ENCODE results near the gene NDUFS2. TPM values are rescaled to one million over a fixed set of nuclear protein-coding genes. Genes with fewer than 3 reads are reported as not detected.
A peak's percentile ranks its signal among the peaks of the same experiment; 100 is the strongest.

Gene NDUFS2
- total and polyA plus RNA-seq, 5 donors from 2014 or later: 67.5 to 128 (median 110) TPM

DNA sequence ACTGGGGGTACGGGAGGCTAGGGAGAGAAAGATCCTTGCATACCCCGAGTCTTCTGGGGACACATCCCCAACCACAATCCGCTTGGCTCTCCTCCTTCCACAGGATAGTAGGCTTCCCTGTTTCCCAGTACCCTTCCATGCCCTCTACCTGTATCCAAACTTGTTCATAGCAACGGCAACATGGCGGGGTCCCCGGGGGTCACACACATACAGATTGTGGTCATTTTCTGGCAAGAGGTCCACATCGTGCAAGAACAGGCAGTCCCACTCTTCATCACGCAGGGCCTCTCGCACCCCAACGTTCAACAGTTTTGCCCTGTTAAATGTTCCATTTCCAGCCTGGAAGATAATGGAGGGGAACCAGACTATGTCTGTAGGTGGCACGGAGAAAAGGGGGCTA, 28.5 kb upstream of the NDUFS2 start:
- Histone ChIP-seq H3K36me3 (ENCODE audit: control insufficient read depth, insufficient read depth, low read length) (peaks cover 56% of the 10 kb centered on the region), H3K27ac (ENCODE audit: insufficient read depth, low read length, poor library complexity, severe bottlenecking) (no peak overlapping the region), H3K27me3 (ENCODE audit: control insufficient read depth, insufficient read depth, low read length) (no peaks in the 10 kb centered on the region), H3K4me1 (ENCODE audit: control insufficient read depth, insufficient read depth, low read length, poor library complexity, severe bottlenecking) (peaks cover 37% of the 10 kb centered on the region), H3K4me3 (ENCODE audit: low read depth, low read length) (no peak overlapping the region), H3K9me3 (ENCODE audit: control insufficient read depth in 2 of 2, low read length in 2 of 2) (no peaks in the 10 kb centered on the region)
- H3K27me3 Mint-ChIP-seq: peaks cover 6% of the 10 kb centered on the region
- no peak for ATAC-seq (ENCODE audit: low read depth in 2 of 2)
- H3K9me3 Mint-ChIP-seq: peaks cover 0 to 3% (median 0%) of the 10 kb centered on the region in 7 donors
- no peak for DNase-seq
- H3K27ac Mint-ChIP-seq: peak overlapping the region in 1 of 3 donors; percentile 43
- H3K4me1 Mint-ChIP-seq: peaks cover 0 to 71% (median 45%) of the 10 kb centered on the region in 4 donors
- peak overlapping the region in 3 of 4 donors; percentile 42 to 97 (median 81) for H3K4me3 Mint-ChIP-seq
- peaks cover 49% of the 10 kb centered on the region for H3K36me3 Mint-ChIP-seq

DNA sequence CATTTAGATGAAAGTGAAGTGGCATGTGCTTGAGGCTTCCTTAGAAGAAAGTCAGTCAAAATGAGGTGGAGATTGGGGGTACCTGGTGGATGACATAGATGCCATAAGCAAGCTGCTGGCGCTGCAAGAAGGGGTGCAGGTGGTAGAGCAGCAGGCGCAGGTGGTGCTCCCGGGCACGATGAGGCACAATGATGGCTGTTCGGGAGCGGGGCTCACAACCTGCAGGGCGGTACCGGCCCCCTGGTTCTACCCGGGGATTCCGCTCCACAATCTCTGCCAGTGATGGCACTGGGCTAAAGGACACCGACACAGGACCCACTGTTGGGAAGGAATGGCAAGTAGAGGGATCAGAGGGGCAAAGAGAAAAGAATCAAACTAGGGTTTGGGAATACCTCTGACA, 27.3 kb upstream of the NDUFS2 start:
- Histone ChIP-seq H3K36me3 (ENCODE audit: control insufficient read depth, insufficient read depth, low read length) (peaks cover 56% of the 10 kb centered on the region), H3K4me3 (ENCODE audit: low read depth, low read length) (peak overlapping the region; percentile 90), H3K27ac (ENCODE audit: insufficient read depth, low read length, poor library complexity, severe bottlenecking) (no peak overlapping the region), H3K4me1 (ENCODE audit: control insufficient read depth, insufficient read depth, low read length, poor library complexity, severe bottlenecking) (peaks cover 43% of the 10 kb centered on the region), H3K9me3 (ENCODE audit: control insufficient read depth in 2 of 2, low read length in 2 of 2) (no peaks in the 10 kb centered on the region), H3K27me3 (ENCODE audit: control insufficient read depth, insufficient read depth, low read length) (no peaks in the 10 kb centered on the region)
- Mint-ChIP-seq H3K4me3 (peak overlapping the region; percentile 65 to 99 (median 84)), H3K4me1 (peaks cover 0 to 71% (median 45%) of the 10 kb centered on the region in 4 donors), H3K9me3 (peaks cover 0 to 3% (median 0%) of the 10 kb centered on the region in 7 donors), H3K27ac (peak overlapping the region in 2 of 3 donors; percentile 54 to 100), H3K27me3 (peaks cover 6% of the 10 kb centered on the region), H3K36me3 (peaks cover 45% of the 10 kb centered on the region)
- no peak for ATAC-seq (ENCODE audit: low read depth in 2 of 2)
- DNase-seq: no peak

DNA sequence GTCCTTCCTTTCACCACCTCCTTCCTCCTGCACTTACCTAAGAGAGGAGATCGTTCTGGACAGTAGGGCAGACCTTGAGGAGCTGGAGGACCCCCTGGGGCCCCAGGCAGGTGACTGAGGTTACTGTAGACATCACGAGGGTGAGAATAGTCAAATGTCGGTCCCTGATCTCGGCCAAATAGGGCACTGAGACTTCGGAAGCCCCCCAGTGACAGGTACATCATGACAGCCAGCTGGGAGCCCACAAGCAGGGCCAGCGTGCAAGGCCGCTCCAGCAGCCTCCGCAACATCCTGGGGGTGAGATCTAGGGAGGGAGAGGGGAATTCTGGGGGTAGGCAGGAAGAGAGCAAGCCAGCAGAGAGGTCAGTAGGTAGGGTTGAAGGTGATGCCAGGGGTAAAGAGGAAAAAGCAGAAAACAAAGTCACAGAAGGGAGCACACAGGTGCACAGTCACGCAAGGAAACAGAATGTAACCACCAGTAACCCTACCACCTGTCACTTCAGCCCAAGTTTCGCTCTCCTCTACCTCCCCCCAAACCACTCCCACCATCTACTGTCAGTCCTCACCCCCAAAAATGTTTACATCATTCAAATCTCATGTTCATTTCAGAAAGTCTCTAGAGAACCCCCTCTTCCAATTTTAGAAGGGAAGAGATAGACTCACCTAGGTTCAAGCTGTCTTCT, 26.3 kb upstream of the NDUFS2 start:
- ATAC-seq (ENCODE audit: low read depth in 2 of 2): no peak
- H3K4me3 ChIP-seq (ENCODE audit: low read depth, low read length): peak overlapping the region; percentile 90
- H3K36me3 Mint-ChIP-seq: peaks cover 40% of the 10 kb centered on the region

DNA sequence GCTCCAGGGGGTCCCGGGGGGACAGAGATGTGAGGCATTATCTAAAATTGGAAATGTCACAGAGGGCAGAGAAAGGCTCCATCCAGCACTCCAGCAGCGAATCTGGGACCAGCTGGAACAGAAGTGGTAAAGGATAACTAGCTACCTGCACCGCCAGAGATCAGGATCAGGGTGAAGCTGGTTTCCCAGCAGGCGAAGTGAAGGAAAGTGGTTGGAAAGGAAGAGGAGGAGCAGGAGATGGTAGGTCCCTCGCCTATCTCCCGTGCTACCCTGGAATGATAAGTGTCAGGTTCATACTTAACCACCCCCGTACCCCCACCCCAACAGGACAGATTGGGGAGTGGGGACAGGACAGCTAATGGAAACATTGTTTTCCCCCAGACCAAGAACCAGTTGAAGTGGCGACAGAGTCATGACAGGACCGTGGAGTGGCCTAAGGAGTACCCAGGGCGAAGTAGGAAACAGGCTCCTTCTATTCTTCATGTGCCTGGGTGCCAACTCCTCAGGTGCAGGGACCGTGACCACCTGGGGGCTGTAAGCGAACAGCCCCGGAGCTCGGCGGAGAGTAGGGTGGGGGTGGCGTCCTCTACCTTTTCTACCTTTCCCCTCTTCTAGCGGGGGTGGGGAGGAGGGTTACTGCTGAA, 25.6 kb upstream of the NDUFS2 start:
- no peaks in the 10 kb centered on the region for H3K27me3 ChIP-seq (ENCODE audit: control insufficient read depth, insufficient read depth, low read length)
- peak overlapping the region; percentile 78 to 100 (median 99) for H3K27ac Mint-ChIP-seq
- H3K27ac ChIP-seq (ENCODE audit: insufficient read depth, low read length, poor library complexity, severe bottlenecking): peak overlapping the region; percentile 82
- H3K36me3 Mint-ChIP-seq: peaks cover 33% of the 10 kb centered on the region
- H3K27me3 Mint-ChIP-seq: peaks cover 6% of the 10 kb centered on the region
- peak overlapping the region; percentile 90 for H3K4me3 ChIP-seq (ENCODE audit: low read depth, low read length)
- H3K4me3 Mint-ChIP-seq: peak overlapping the region; percentile 97 to 100 (median 99)
- peaks cover 0 to 3% (median 0%) of the 10 kb centered on the region in 7 donors for H3K9me3 Mint-ChIP-seq
- peaks cover 0 to 79% (median 54%) of the 10 kb centered on the region in 4 donors for H3K4me1 Mint-ChIP-seq
- H3K4me1 ChIP-seq (ENCODE audit: control insufficient read depth, insufficient read depth, low read length, poor library complexity, severe bottlenecking): peaks cover 60% of the 10 kb centered on the region
- no peak for ATAC-seq (ENCODE audit: low read depth in 2 of 2)
- DNase-seq: no peak
- H3K9me3 ChIP-seq (ENCODE audit: control insufficient read depth in 2 of 2, low read length in 2 of 2): no peaks in the 10 kb centered on the region
- H3K36me3 ChIP-seq (ENCODE audit: control insufficient read depth, insufficient read depth, low read length): peaks cover 42% of the 10 kb centered on the region

More for the DNA sequence above, 26.3 kb upstream of the NDUFS2 start:
- Mint-ChIP-seq H3K4me1 (peaks cover 0 to 80% (median 54%) of the 10 kb centered on the region in 4 donors), H3K9me3 (peaks cover 0 to 3% (median 0%) of the 10 kb centered on the region in 7 donors), H3K4me3 (peak overlapping the region; percentile 97 to 100 (median 99)), H3K27ac (peak overlapping the region; percentile 78 to 100 (median 99)), H3K27me3 (peaks cover 6% of the 10 kb centered on the region)
- H3K36me3 ChIP-seq (ENCODE audit: control insufficient read depth, insufficient read depth, low read length): peaks cover 49% of the 10 kb centered on the region
- H3K9me3 ChIP-seq (ENCODE audit: control insufficient read depth in 2 of 2, low read length in 2 of 2): no peaks in the 10 kb centered on the region
- peak overlapping the region; percentile 82 for H3K27ac ChIP-seq (ENCODE audit: insufficient read depth, low read length, poor library complexity, severe bottlenecking)
- peaks cover 53% of the 10 kb centered on the region for H3K4me1 ChIP-seq (ENCODE audit: control insufficient read depth, insufficient read depth, low read length, poor library complexity, severe bottlenecking)
- DNase-seq: peak in 1 of 3 donors; percentile 41
- no peaks in the 10 kb centered on the region for H3K27me3 ChIP-seq (ENCODE audit: control insufficient read depth, insufficient read depth, low read length)

DNA sequence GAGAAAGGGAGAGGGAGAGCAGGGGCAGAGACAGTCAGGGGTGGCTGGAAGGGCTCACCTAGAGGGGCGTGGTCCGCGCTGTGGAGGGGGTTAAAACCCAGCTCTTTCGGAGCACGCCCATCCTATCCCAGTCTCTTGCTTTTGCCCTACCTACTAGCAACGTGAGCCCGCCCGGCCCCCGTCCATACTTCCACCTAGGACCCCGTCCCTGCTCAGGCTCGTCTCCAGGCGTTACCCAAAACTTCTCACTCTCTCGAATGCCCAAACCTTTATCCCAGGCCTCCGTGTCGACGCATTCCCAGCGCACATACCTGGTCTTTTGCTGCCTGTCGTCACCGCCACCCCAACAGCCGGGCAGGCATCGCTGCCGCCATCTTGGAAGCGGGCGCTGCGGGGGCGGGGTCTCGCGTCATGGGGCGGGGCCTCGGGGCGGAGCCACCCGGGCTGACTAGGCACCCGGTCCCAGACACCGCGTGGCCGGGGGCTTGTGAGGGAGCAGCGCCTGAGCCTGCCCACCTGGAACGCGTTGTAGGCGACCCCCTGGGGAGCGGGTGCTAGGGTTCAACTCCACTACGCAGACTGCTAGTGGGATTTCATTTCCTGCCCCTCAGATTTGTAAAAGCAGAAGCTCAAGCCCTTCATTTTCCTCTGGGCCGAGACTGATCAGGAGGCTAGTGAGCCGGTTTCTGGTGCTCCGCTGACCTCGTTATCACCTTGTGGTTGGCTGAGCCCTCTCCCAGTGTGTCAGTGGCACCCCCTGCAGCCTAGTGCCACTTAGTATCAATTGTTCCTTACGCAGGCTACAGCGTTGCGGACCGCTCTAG, 24.8 kb upstream of the NDUFS2 start, which contains the start of gene B4GALT3:
Gene B4GALT3 (minus strand): TSS at position 396 of the 824 bp plus-strand sequence. CDS start 1,447 bp downstream, outside the sequence.
- peaks cover 29% of the 10 kb centered on the region for H3K36me3 Mint-ChIP-seq
- peaks cover 4 to 86% (median 59%) of the 10 kb centered on the region in 4 donors for H3K4me1 Mint-ChIP-seq
- H3K27me3 Mint-ChIP-seq: peaks cover 6% of the 10 kb centered on the region
- DNase-seq (peak; percentile 89 to 92 (median 90)), ATAC-seq (ENCODE audit: low read depth in 2 of 2) (peak; percentile 84 to 88)
- no peaks in the 10 kb centered on the region for H3K27me3 ChIP-seq (ENCODE audit: control insufficient read depth, insufficient read depth, low read length)
- peaks cover 67% of the 10 kb centered on the region for H3K4me1 ChIP-seq (ENCODE audit: control insufficient read depth, insufficient read depth, low read length, poor library complexity, severe bottlenecking)
- H3K9me3 Mint-ChIP-seq: peaks cover 0 to 3% (median 0%) of the 10 kb centered on the region in 7 donors
- peak within 1 kb of the TSS; percentile 97 to 100 (median 99) for H3K4me3 Mint-ChIP-seq
- H3K27ac Mint-ChIP-seq: peak within 1 kb of the TSS; percentile 94 to 100 (median 99)
- H3K36me3 ChIP-seq (ENCODE audit: control insufficient read depth, insufficient read depth, low read length): peaks cover 35% of the 10 kb centered on the region
- peak within 1 kb of the TSS; percentile 90 for H3K4me3 ChIP-seq (ENCODE audit: low read depth, low read length)
- peak within 1 kb of the TSS; percentile 82 for H3K27ac ChIP-seq (ENCODE audit: insufficient read depth, low read length, poor library complexity, severe bottlenecking)
- H3K9me3 ChIP-seq (ENCODE audit: control insufficient read depth in 2 of 2, low read length in 2 of 2): no peaks in the 10 kb centered on the region

DNA sequence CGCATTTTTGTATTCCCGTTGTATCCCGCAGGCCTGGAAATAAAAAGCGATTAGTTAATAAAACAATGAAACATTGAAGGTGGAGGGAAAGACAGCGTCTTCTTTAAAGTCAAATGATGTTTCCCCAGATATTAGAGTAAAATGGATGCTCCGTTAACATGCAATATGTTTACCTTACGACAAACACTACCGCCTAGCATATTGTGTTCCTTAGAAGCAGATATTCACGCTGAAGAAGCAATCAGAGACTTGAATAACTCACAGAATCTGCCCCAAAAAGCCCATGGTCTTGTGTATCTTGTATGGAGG, 24.3 kb upstream of the NDUFS2 start:
- no peak for DNase-seq
- H3K9me3 Mint-ChIP-seq: peaks cover 0 to 3% (median 0%) of the 10 kb centered on the region in 7 donors
- H3K27ac Mint-ChIP-seq: peak overlapping the region; percentile 94 to 100 (median 99)
- peak overlapping the region; percentile 97 to 100 (median 99) for H3K4me3 Mint-ChIP-seq
- no peak for ATAC-seq (ENCODE audit: low read depth in 2 of 2)
- H3K36me3 Mint-ChIP-seq: peaks cover 23% of the 10 kb centered on the region
- no peaks in the 10 kb centered on the region for H3K9me3 ChIP-seq (ENCODE audit: control insufficient read depth in 2 of 2, low read length in 2 of 2)
- H3K36me3 ChIP-seq (ENCODE audit: control insufficient read depth, insufficient read depth, low read length): peaks cover 29% of the 10 kb centered on the region
- peaks cover 6 to 88% (median 61%) of the 10 kb centered on the region in 4 donors for H3K4me1 Mint-ChIP-seq
- peaks cover 6% of the 10 kb centered on the region for H3K27me3 Mint-ChIP-seq
- peak overlapping the region; percentile 82 for H3K27ac ChIP-seq (ENCODE audit: insufficient read depth, low read length, poor library complexity, severe bottlenecking)
- H3K4me3 ChIP-seq (ENCODE audit: low read depth, low read length): peak overlapping the region; percentile 79
- H3K4me1 ChIP-seq (ENCODE audit: control insufficient read depth, insufficient read depth, low read length, poor library complexity, severe bottlenecking): peaks cover 72% of the 10 kb centered on the region
- H3K27me3 ChIP-seq (ENCODE audit: control insufficient read depth, insufficient read depth, low read length): no peaks in the 10 kb centered on the region

DNA sequence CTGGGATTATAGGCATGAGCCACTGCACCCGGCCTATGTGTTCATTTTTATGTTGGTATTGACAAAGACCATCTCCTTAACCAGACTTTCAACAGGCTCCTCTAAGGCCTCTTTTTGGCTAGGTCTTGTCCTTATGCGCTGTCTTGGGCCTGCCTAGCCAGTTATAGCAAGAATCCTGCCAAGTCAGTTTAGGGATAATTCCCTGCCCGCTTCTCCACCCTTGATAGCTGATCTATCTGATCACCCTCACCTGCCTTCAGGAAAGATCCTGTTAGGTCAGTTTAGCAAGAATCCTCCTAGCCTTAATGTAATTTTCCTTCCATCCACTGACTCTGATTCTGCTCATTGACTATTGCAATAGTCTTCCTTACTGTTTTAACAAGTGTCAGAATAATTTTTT, 22.5 kb upstream of the NDUFS2 start:
- DNase-seq (no peak), ATAC-seq (ENCODE audit: low read depth in 2 of 2) (no peak)
- peak overlapping the region in 2 of 3 donors; percentile 78 to 91 for H3K27ac Mint-ChIP-seq
- Histone ChIP-seq H3K27ac (ENCODE audit: insufficient read depth, low read length, poor library complexity, severe bottlenecking) (no peak overlapping the region), H3K9me3 (ENCODE audit: control insufficient read depth in 2 of 2, low read length in 2 of 2) (no peaks in the 10 kb centered on the region), H3K4me1 (ENCODE audit: control insufficient read depth, insufficient read depth, low read length, poor library complexity, severe bottlenecking) (peaks cover 83% of the 10 kb centered on the region), H3K36me3 (ENCODE audit: control insufficient read depth, insufficient read depth, low read length) (peaks cover 13% of the 10 kb centered on the region), H3K4me3 (ENCODE audit: low read depth, low read length) (no peak overlapping the region), H3K27me3 (ENCODE audit: control insufficient read depth, insufficient read depth, low read length) (no peaks in the 10 kb centered on the region)
- peaks cover 6% of the 10 kb centered on the region for H3K27me3 Mint-ChIP-seq
- peaks cover 0 to 3% (median 0%) of the 10 kb centered on the region in 7 donors for H3K9me3 Mint-ChIP-seq
- H3K4me1 Mint-ChIP-seq: peaks cover 6 to 87% (median 64%) of the 10 kb centered on the region in 4 donors
- peaks cover 8% of the 10 kb centered on the region for H3K36me3 Mint-ChIP-seq
- peak overlapping the region; percentile 22 to 68 (median 52) for H3K4me3 Mint-ChIP-seq
